WTC11 (cell line): Measurements from ENCODE around the gene FAHD1. TPM values are rescaled to one million over a fixed set of nuclear protein-coding genes. Genes with fewer than 3 reads are reported as not detected.

Experiments
- ATAC-seq: fragments of 200-7000 bp; cut with Tn5 transposase; 2 replicates; pipeline ENCODE4 v1.10.0; 2021; ENCODE audit warnings: mild to moderate bottlenecking, moderate library complexity
- CTCF ChIA-PET: fragments of 300-600 bp; sonication (Branson Sonifier 250); formaldehyde crosslinking; loops from one replicate; lab custom pipeline; 2021; ENCODE audit warnings: antibody characterized with exemption; lab: Charles Lee
- POLR2A ChIA-PET: fragments of 350-600 bp; sonication (Branson Sonifier 250); formaldehyde crosslinking; loops from one replicate; lab custom pipeline; 2021; ENCODE audit warnings: antibody characterized with exemption; lab: Charles Lee
- DNase-seq: peaks from one replicate; pipeline ENCODE4 v3.0.0; 2021; ENCODE audit warnings: low spot score
- H3K27ac Mint-ChIP-seq: 2 replicates; pipeline ENCODE4 v1.8.0; 2021; ENCODE audit warnings: mixed read lengths
- H3K27me3 Mint-ChIP-seq: 2 replicates; pipeline ENCODE4 v1.8.0; 2021; ENCODE audit warnings: low read depth, mild to moderate bottlenecking, moderate library complexity, mixed read lengths
- H3K36me3 Mint-ChIP-seq: 2 replicates; pipeline ENCODE4 v1.8.0; 2021; ENCODE audit warnings: mixed read lengths
- H3K4me1 Mint-ChIP-seq: 2 replicates; pipeline ENCODE4 v1.8.0; 2022; ENCODE audit warnings: mixed read lengths
- H3K4me3 Mint-ChIP-seq: 2 replicates; pipeline ENCODE4 v1.8.0; 2021; ENCODE audit warnings: mild to moderate bottlenecking, moderate library complexity, mixed read lengths
- H3K9me3 Mint-ChIP-seq: 2 replicates; pipeline ENCODE4 v1.8.0; 2021; ENCODE audit warnings: mixed read lengths
- CREB1 ChIP-seq: sonication (generic); formaldehyde crosslinking; IDR thresholded peaks from 2 replicates; pipeline ENCODE4 v1.8.0; 2023; ENCODE audit warnings: mild to moderate bottlenecking, missing genetic modification reagents
- ELF4 ChIP-seq: sonication (generic); formaldehyde crosslinking; IDR thresholded peaks from 2 replicates; pipeline ENCODE4 v1.8.1; 2022; ENCODE audit warnings: low read depth, mild to moderate bottlenecking, moderate library complexity, missing genetic modification reagents
- FOXP1 ChIP-seq: sonication (generic); formaldehyde crosslinking; IDR thresholded peaks from 2 replicates; pipeline ENCODE4 v1.8.0; 2022; ENCODE audit warnings: missing genetic modification reagents, mild to moderate bottlenecking, moderate library complexity, borderline replicate concordance
- NFYB ChIP-seq: sonication (generic); formaldehyde crosslinking; conservative IDR thresholded peaks from 2 replicates; pipeline ENCODE4 v1.8.0; 2022; ENCODE audit warnings: low read depth, missing genetic modification reagents
- NR2C2 ChIP-seq: sonication (generic); formaldehyde crosslinking; IDR thresholded peaks from 2 replicates; pipeline ENCODE4 v1.8.0; 2022; ENCODE audit warnings: mild to moderate bottlenecking, missing genetic modification reagents
- SMAD3 ChIP-seq: sonication (generic); formaldehyde crosslinking; IDR thresholded peaks from 2 replicates; pipeline ENCODE4 v1.8.0; 2022; ENCODE audit warnings: missing genetic modification reagents, mild to moderate bottlenecking, borderline replicate concordance
- SP1 ChIP-seq: sonication (generic); formaldehyde crosslinking; conservative IDR thresholded peaks from 2 replicates; pipeline ENCODE4 v1.8.1; 2022; ENCODE audit warnings: missing genetic modification reagents
- ZBTB21 ChIP-seq: sonication (generic); formaldehyde crosslinking; IDR thresholded peaks from 2 replicates; pipeline ENCODE4 v1.8.1; 2023; ENCODE audit warnings: mild to moderate bottlenecking, missing genetic modification reagents, borderline replicate concordance
- ZNF263 ChIP-seq: sonication (generic); formaldehyde crosslinking; IDR thresholded peaks from 2 replicates; pipeline ENCODE4 v1.8.1; 2022; ENCODE audit warnings: low read depth, mild to moderate bottlenecking, moderate library complexity, missing genetic modification reagents
- ZNF416 ChIP-seq: fragments of 250-450 bp; sonication (Bioruptor Pico); IDR thresholded peaks from 2 replicates; pipeline ENCODE4 v1.9.0; 2021; ENCODE audit warnings: mild to moderate bottlenecking, inconsistent platforms
- total RNA-seq: library from RNA; stranded (reverse); gene quantifications from 3 replicates; pipeline ENCODE4 v1.2.3, GENCODE V29; 2021
- TF ChIP-seq, protein P1 (sequence below): fragments of 250-450 bp; sonication (Bioruptor Pico); IDR thresholded peaks from 2 replicates; pipeline ENCODE4 v1.9.0; 2021; ENCODE audit warnings: moderate library complexity, mild to moderate bottlenecking, inconsistent platforms, borderline replicate concordance
- TF ChIP-seq, protein P2 (sequence below): sonication (generic); formaldehyde crosslinking; conservative IDR thresholded peaks from 2 replicates; pipeline ENCODE4 v1.8.1; 2023; ENCODE audit warnings: mild to moderate bottlenecking, low read depth, missing genetic modification reagents, moderate library complexity
- TF ChIP-seq, protein P3 (sequence below): sonication (generic); formaldehyde crosslinking; IDR thresholded peaks from 2 replicates; pipeline ENCODE4 v1.8.1; 2022; ENCODE audit warnings: low read depth, mild to moderate bottlenecking, moderate library complexity, missing genetic modification reagents, borderline replicate concordance
- TF ChIP-seq, protein P4 (sequence below): sonication (generic); formaldehyde crosslinking; IDR thresholded peaks from 2 replicates; pipeline ENCODE4 v1.8.1; 2023; ENCODE audit warnings: mild to moderate bottlenecking, moderate library complexity, missing genetic modification reagents
- TF ChIP-seq, protein P5 (sequence below): sonication (generic); formaldehyde crosslinking; IDR thresholded peaks from 2 replicates; pipeline ENCODE4 v1.8.0; 2023; ENCODE audit warnings: mild to moderate bottlenecking, missing genetic modification reagents
- TF ChIP-seq, protein P6 (sequence below): sonication (generic); formaldehyde crosslinking; IDR thresholded peaks from 2 replicates; pipeline ENCODE4 v1.8.1; 2022; ENCODE audit warnings: low read depth, missing genetic modification reagents, borderline replicate concordance
- TF ChIP-seq, protein P7 (sequence below): fragments of 250-450 bp; sonication (Bioruptor Pico); IDR thresholded peaks from 2 replicates; pipeline ENCODE4 v1.9.0; 2021; ENCODE audit warnings: mild to moderate bottlenecking
- TF ChIP-seq, protein P8 (sequence below): sonication (generic); formaldehyde crosslinking; IDR thresholded peaks from 2 replicates; pipeline ENCODE4 v1.8.0; 2022; ENCODE audit warnings: mild to moderate bottlenecking, missing genetic modification reagents
- TF ChIP-seq, protein P9 (sequence below): sonication (generic); formaldehyde crosslinking; IDR thresholded peaks from 2 replicates; pipeline ENCODE4 v1.8.0; 2022; ENCODE audit warnings: mild to moderate bottlenecking, missing genetic modification reagents

The FAHD1 gene
- total RNA-seq, 1 experiment from 2014 or later, result 14.3 TPM

DNA sequence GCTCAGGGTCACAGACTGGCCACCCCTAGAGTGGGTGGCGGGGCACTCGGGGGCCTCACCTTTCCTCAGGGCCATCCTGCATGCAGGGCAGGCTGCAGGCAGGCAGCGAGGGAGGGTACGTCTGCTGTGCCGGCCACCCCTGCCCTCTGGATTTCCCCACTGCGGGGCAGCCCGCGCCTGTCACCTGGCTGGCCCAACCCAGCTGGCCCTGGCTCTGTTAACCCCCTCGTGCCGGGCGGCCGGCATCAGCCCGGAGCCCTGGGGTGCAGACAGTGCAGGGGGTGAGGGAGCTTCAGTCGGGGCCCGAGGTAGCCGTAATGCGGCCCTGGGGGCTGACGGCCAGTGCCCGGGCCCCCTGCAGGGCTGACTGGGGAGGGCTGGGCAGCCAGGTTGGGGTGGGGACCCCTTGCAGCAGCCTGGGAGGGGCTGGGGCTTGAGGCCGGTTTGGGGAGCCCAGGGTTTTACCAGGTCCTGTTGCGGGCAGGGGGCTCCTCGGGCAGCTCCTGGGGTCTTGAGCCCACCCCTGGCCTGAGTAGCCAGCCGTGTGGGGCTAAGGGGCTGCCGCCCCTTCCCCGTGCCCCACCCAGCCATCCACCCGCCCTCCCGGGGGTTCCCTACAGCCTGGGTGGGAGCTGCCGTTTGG lies 33.3 kb upstream of the FAHD1 start, which contains the start of gene IGFALS:
Gene IGFALS (minus strand): TSS at position 128 of the 643 bp plus-strand sequence. CDS start 53 bp downstream, at position 75.
- Mint-ChIP-seq H3K36me3 (peaks cover 11% of the 10 kb centered on the region), H3K27me3 (no peaks in the 10 kb centered on the region; the same call in 1 of the 2 replicates), H3K4me1 (no peaks in the 10 kb centered on the region), H3K4me3 (no peak within 1 kb of the TSS), H3K9me3 (peaks cover 12% of the 10 kb centered on the region), H3K27ac (no peak within 1 kb of the TSS)
- no peak for TF ChIP-seq CREB1 (CRISPR knock-in tag)
- TF ChIP-seq ZNF263 (CRISPR knock-in tag), result no peak
- no peak for TF ChIP-seq SMAD3 (CRISPR knock-in tag)
- TF ChIP-seq ELF4 (CRISPR knock-in tag), result no peak
- TF ChIP-seq, protein P1, sequence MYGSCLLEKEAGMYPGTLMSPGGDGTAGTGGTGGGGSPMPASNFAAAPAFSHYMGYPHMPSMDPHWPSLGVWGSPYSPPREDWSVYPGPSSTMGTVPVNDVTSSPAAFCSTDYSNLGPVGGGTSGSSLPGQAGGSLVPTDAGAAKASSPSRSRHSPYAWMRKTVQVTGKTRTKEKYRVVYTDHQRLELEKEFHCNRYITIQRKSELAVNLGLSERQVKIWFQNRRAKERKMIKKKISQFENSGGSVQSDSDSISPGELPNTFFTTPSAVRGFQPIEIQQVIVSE (CRISPR knock-in tag), result no peak
- no peak for TF ChIP-seq ZBTB21 (CRISPR knock-in tag)
- TF ChIP-seq NFYB (CRISPR knock-in tag), result no peak
- TF ChIP-seq SP1, result no peak
- TF ChIP-seq, protein P2, sequence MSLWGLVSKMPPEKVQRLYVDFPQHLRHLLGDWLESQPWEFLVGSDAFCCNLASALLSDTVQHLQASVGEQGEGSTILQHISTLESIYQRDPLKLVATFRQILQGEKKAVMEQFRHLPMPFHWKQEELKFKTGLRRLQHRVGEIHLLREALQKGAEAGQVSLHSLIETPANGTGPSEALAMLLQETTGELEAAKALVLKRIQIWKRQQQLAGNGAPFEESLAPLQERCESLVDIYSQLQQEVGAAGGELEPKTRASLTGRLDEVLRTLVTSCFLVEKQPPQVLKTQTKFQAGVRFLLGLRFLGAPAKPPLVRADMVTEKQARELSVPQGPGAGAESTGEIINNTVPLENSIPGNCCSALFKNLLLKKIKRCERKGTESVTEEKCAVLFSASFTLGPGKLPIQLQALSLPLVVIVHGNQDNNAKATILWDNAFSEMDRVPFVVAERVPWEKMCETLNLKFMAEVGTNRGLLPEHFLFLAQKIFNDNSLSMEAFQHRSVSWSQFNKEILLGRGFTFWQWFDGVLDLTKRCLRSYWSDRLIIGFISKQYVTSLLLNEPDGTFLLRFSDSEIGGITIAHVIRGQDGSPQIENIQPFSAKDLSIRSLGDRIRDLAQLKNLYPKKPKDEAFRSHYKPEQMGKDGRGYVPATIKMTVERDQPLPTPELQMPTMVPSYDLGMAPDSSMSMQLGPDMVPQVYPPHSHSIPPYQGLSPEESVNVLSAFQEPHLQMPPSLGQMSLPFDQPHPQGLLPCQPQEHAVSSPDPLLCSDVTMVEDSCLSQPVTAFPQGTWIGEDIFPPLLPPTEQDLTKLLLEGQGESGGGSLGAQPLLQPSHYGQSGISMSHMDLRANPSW (CRISPR knock-in tag), result no peak
- TF ChIP-seq, protein P3, sequence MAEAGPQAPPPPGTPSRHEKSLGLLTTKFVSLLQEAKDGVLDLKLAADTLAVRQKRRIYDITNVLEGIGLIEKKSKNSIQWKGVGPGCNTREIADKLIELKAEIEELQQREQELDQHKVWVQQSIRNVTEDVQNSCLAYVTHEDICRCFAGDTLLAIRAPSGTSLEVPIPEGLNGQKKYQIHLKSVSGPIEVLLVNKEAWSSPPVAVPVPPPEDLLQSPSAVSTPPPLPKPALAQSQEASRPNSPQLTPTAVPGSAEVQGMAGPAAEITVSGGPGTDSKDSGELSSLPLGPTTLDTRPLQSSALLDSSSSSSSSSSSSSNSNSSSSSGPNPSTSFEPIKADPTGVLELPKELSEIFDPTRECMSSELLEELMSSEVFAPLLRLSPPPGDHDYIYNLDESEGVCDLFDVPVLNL, result no peak
- TF ChIP-seq, protein P4, sequence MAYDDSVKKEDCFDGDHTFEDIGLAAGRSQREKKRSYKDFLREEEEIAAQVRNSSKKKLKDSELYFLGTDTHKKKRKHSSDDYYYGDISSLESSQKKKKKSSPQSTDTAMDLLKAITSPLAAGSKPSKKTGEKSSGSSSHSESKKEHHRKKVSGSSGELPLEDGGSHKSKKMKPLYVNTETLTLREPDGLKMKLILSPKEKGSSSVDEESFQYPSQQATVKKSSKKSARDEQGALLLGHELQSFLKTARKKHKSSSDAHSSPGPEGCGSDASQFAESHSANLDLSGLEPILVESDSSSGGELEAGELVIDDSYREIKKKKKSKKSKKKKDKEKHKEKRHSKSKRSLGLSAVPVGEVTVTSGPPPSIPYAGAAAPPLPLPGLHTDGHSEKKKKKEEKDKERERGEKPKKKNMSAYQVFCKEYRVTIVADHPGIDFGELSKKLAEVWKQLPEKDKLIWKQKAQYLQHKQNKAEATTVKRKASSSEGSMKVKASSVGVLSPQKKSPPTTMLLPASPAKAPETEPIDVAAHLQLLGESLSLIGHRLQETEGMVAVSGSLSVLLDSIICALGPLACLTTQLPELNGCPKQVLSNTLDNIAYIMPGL (CRISPR knock-in tag), result no peak
- TF ChIP-seq, protein P5, sequence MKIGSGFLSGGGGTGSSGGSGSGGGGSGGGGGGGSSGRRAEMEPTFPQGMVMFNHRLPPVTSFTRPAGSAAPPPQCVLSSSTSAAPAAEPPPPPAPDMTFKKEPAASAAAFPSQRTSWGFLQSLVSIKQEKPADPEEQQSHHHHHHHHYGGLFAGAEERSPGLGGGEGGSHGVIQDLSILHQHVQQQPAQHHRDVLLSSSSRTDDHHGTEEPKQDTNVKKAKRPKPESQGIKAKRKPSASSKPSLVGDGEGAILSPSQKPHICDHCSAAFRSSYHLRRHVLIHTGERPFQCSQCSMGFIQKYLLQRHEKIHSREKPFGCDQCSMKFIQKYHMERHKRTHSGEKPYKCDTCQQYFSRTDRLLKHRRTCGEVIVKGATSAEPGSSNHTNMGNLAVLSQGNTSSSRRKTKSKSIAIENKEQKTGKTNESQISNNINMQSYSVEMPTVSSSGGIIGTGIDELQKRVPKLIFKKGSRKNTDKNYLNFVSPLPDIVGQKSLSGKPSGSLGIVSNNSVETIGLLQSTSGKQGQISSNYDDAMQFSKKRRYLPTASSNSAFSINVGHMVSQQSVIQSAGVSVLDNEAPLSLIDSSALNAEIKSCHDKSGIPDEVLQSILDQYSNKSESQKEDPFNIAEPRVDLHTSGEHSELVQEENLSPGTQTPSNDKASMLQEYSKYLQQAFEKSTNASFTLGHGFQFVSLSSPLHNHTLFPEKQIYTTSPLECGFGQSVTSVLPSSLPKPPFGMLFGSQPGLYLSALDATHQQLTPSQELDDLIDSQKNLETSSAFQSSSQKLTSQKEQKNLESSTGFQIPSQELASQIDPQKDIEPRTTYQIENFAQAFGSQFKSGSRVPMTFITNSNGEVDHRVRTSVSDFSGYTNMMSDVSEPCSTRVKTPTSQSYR (CRISPR knock-in tag), result no peak
- TF ChIP-seq, protein P6, sequence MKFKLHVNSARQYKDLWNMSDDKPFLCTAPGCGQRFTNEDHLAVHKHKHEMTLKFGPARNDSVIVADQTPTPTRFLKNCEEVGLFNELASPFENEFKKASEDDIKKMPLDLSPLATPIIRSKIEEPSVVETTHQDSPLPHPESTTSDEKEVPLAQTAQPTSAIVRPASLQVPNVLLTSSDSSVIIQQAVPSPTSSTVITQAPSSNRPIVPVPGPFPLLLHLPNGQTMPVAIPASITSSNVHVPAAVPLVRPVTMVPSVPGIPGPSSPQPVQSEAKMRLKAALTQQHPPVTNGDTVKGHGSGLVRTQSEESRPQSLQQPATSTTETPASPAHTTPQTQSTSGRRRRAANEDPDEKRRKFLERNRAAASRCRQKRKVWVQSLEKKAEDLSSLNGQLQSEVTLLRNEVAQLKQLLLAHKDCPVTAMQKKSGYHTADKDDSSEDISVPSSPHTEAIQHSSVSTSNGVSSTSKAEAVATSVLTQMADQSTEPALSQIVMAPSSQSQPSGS (CRISPR knock-in tag), result no peak
- TF ChIP-seq, protein P7, sequence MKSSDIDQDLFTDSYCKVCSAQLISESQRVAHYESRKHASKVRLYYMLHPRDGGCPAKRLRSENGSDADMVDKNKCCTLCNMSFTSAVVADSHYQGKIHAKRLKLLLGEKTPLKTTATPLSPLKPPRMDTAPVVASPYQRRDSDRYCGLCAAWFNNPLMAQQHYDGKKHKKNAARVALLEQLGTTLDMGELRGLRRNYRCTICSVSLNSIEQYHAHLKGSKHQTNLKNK (CRISPR knock-in tag), result no peak
- TF ChIP-seq, protein P8, sequence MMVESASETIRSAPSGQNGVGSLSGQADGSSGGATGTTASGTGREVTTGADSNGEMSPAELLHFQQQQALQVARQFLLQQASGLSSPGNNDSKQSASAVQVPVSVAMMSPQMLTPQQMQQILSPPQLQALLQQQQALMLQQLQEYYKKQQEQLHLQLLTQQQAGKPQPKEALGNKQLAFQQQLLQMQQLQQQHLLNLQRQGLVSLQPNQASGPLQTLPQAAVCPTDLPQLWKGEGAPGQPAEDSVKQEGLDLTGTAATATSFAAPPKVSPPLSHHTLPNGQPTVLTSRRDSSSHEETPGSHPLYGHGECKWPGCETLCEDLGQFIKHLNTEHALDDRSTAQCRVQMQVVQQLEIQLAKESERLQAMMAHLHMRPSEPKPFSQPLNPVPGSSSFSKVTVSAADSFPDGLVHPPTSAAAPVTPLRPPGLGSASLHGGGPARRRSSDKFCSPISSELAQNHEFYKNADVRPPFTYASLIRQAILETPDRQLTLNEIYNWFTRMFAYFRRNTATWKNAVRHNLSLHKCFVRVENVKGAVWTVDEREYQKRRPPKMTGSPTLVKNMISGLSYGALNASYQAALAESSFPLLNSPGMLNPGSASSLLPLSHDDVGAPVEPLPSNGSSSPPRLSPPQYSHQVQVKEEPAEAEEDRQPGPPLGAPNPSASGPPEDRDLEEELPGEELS (CRISPR knock-in tag), result no peak
- TF ChIP-seq ZNF416 (CRISPR knock-in tag), result no peak
- TF ChIP-seq, protein P9, sequence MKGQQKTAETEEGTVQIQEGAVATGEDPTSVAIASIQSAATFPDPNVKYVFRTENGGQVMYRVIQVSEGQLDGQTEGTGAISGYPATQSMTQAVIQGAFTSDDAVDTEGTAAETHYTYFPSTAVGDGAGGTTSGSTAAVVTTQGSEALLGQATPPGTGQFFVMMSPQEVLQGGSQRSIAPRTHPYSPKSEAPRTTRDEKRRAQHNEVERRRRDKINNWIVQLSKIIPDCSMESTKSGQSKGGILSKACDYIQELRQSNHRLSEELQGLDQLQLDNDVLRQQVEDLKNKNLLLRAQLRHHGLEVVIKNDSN (CRISPR knock-in tag), result no peak
- no peak for TF ChIP-seq NR2C2 (CRISPR knock-in tag)
- TF ChIP-seq FOXP1 (CRISPR knock-in tag), result no peak
- ATAC-seq (no peak), DNase-seq (no peak)
- CTCF ChIA-PET, result interaction anchor here (1.0 to 1.6 kb wide), 2 partner anchors 30 to 130 kb away, joined by 3 to 5 read pairs; no protein-coding TSS in a partner anchor
- POLR2A ChIA-PET, result interaction anchor here (0.9 to 1.2 kb wide), 2 partner anchors 11 to 34 kb away, joined by 3 read pairs; partner anchors contain the start of genes NUBP2 and SPSB3
